GM12878 (cell line): ENCODE results near the gene SLC29A2. TPM values are rescaled to one million over a fixed set of nuclear protein-coding genes. Genes with fewer than 3 reads are reported as not detected.
A peak's percentile ranks its signal among the peaks of the same experiment; 100 is the strongest.

Experiments used
- CEBPB ChIP-seq, 2 experiments: fragments of 150-350 bp in 1 of 2; IDR thresholded peaks; 2 replicates each; pipeline ENCODE4 v1.6.1; 2012 to 2014; ENCODE audit warnings: low read depth in 2 of 2, low read length in 2 of 2, borderline replicate concordance in 1 of 2, inconsistent platforms in 1 of 2
- CHD2 ChIP-seq: IDR thresholded peaks from 2 replicates; pipeline ENCODE4 v1.6.1; 2011; ENCODE audit warnings: low read depth, low read length, improper control_type of control experiment, borderline replicate concordance
- CREM ChIP-seq: IDR thresholded peaks from 2 replicates; pipeline ENCODE4 v1.6.1; 2014; ENCODE audit warnings: antibody characterized with exemption, low read depth
- E4F1 ChIP-seq: fragments of 450-650 bp; IDR thresholded peaks from 2 replicates; pipeline ENCODE4 v1.6.1; 2018; ENCODE audit warnings: borderline replicate concordance, mild to moderate bottlenecking; ENCODE audit not compliant: partially characterized antibody
- EZH2 ChIP-seq: IDR thresholded peaks from 2 replicates; pipeline ENCODE4 v1.6.1; 2012; ENCODE audit warnings: low read depth, mild to moderate bottlenecking, control low read depth, inconsistent platforms, low read length, borderline replicate concordance; ENCODE audit not compliant: control insufficient read depth
- IRF3 ChIP-seq: fragments of 450-650 bp; IDR thresholded peaks from 2 replicates; pipeline ENCODE4 v1.6.1; 2014; ENCODE audit warnings: mild to moderate bottlenecking
- JUNB ChIP-seq: IDR thresholded peaks from 2 replicates; pipeline ENCODE4 v1.6.1; 2016; ENCODE audit warnings: antibody characterized with exemption, mild to moderate bottlenecking
- JUND ChIP-seq: IDR thresholded peaks from 2 replicates; pipeline ENCODE4 v1.6.1; 2012; ENCODE audit warnings: low read depth, mild to moderate bottlenecking, low read length, improper control_type of control experiment, moderate library complexity
- KDM1A ChIP-seq: fragments of 200-600 bp; sonication (generic); IDR thresholded peaks from 2 replicates; pipeline ENCODE4 v1.6.1; 2016; ENCODE audit warnings: borderline replicate concordance
- MTA2 ChIP-seq: fragments of 450-650 bp; IDR thresholded peaks from 2 replicates; pipeline ENCODE4 v1.6.1; 2016; ENCODE audit warnings: low read depth, mild to moderate bottlenecking, moderate library complexity
- MYB ChIP-seq: fragments of 150-350 bp; IDR thresholded peaks from 2 replicates; pipeline ENCODE4 v1.6.1; 2014; ENCODE audit warnings: mild to moderate bottlenecking, low read depth, low read length, borderline replicate concordance
- NFYA ChIP-seq: IDR thresholded peaks from 2 replicates; pipeline ENCODE4 v1.6.1; 2011; ENCODE audit warnings: low read depth, mild to moderate bottlenecking, low read length, improper control_type of control experiment, borderline replicate concordance
- NFYB ChIP-seq: IDR thresholded peaks from 2 replicates; pipeline ENCODE4 v1.6.1; 2011; ENCODE audit warnings: low read depth, mild to moderate bottlenecking, low read length, improper control_type of control experiment, moderate library complexity; ENCODE audit not compliant: insufficient read depth
- POLR2AphosphoS2 ChIP-seq: IDR thresholded peaks from 2 replicates; pipeline ENCODE4 v1.6.1; 2011; ENCODE audit warnings: low read depth, mild to moderate bottlenecking, low read length, improper control_type of control experiment, moderate library complexity
- POLR2AphosphoS5 ChIP-seq: IDR thresholded peaks from 2 replicates; pipeline ENCODE4 v1.6.1; 2011; ENCODE audit warnings: mild to moderate bottlenecking, low read length, inconsistent platforms
- SIX5 ChIP-seq: IDR thresholded peaks from 2 replicates; pipeline ENCODE4 v1.6.1; 2011; ENCODE audit warnings: mild to moderate bottlenecking, low read depth, low read length, moderate library complexity; ENCODE audit not compliant: severe bottlenecking
- SKIL ChIP-seq: fragments of 450-650 bp; IDR thresholded peaks from 2 replicates; pipeline ENCODE4 v1.6.1; 2017; ENCODE audit warnings: mild to moderate bottlenecking, low read depth, inconsistent platforms; ENCODE audit not compliant: poor library complexity, severe bottlenecking
- SREBF1 ChIP-seq: IDR thresholded peaks from 2 replicates; pipeline ENCODE4 v1.6.1; 2012; ENCODE audit warnings: mild to moderate bottlenecking, low read length
- USF1 ChIP-seq: IDR thresholded peaks from 2 replicates; pipeline ENCODE4 v1.6.1; 2011; ENCODE audit warnings: borderline replicate concordance, low read depth, mild to moderate bottlenecking, moderate library complexity, mixed read lengths, low read length; ENCODE audit not compliant: insufficient read depth; ENCODE audit errors: extremely low read length
- polyA plus RNA-seq, 11 experiments: library from polyadenylated mRNA; depleted of rRNA in 4 of 11; unstranded in 6 of 11; stranded (reverse) in 5 of 11; fragments of >200 nt; fragmentation: Nextera tagmentation in 4 of 11; fragmentation: Illumina TruSeq in 1 of 11; extraction: Ambion mirVana in 4 of 11; extraction: Trizol in 1 of 11; gene quantifications; 1 replicate in 1 of 11; 2 replicates in 10 of 11; pipeline versions ENCODE4 v1.2.1 to v1.2.3, GENCODE V29; 2011 to 2016; ENCODE audit warnings: inconsistent platforms in 2 of 11, missing spikeins in 2 of 11, low read depth in 1 of 11
- total RNA-seq, 4 experiments: library from RNA; depleted of rRNA in 3 of 4; stranded (reverse); fragments of >200 nt in 3 of 4; fragmentation: Illumina TruSeq in 1 of 4; extraction: Trizol in 1 of 4; gene quantifications; 2 replicates each; pipeline versions ENCODE4 v1.2.1 to v1.2.3, GENCODE V29; 2013 to 2021
- TF ChIP-seq, protein P1 (sequence below): fragments of 450-650 bp; IDR thresholded peaks from 2 replicates; pipeline ENCODE4 v1.6.1; 2018; ENCODE audit warnings: mild to moderate bottlenecking, low read depth, moderate library complexity; ENCODE audit not compliant: partially characterized antibody

Gene SLC29A2
- total and polyA plus RNA-seq, 10 of the 15 experiments (the other 5 are each of a cell fraction or from before 2014, with no cell fraction given) = 0.27 to 7.5 (median 2.2) TPM

DNA sequence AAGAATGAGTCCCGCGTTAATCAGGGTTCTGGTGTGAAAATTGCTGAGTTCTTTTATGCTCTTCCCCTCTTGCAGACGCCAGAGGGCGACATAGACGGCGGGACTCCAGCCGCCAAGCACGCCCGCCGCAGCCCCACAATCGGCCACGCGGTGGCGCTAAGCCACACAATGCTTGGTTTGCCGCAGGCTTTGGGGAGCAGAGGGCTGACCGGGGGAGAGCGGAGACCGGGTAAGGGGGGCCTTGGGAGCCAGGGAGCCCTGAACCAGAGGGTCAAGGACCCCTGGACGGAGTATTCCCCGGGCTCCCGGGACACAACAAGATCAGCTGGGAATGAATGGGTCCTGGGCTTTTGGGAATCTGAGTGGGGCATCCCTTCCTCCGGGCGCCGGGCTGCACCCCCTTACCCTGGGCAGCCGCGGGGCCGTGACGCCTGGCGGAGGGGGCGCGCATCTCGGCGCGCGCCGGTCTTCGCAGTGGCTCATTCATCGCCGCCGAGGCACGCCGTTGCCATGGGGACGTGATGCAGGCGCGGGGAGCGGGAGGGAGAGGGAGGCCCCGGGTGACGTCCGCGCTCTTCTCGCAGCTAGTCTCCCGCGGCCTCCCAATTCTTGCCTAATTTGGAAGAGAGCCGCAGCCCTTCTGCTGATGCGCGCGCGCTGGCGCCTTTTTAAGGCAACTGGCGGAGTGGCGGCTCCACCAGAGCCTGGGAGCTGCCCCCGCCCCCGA is 37.1 kb upstream of the SLC29A2 start (continued):
- TF ChIP-seq, protein P1, sequence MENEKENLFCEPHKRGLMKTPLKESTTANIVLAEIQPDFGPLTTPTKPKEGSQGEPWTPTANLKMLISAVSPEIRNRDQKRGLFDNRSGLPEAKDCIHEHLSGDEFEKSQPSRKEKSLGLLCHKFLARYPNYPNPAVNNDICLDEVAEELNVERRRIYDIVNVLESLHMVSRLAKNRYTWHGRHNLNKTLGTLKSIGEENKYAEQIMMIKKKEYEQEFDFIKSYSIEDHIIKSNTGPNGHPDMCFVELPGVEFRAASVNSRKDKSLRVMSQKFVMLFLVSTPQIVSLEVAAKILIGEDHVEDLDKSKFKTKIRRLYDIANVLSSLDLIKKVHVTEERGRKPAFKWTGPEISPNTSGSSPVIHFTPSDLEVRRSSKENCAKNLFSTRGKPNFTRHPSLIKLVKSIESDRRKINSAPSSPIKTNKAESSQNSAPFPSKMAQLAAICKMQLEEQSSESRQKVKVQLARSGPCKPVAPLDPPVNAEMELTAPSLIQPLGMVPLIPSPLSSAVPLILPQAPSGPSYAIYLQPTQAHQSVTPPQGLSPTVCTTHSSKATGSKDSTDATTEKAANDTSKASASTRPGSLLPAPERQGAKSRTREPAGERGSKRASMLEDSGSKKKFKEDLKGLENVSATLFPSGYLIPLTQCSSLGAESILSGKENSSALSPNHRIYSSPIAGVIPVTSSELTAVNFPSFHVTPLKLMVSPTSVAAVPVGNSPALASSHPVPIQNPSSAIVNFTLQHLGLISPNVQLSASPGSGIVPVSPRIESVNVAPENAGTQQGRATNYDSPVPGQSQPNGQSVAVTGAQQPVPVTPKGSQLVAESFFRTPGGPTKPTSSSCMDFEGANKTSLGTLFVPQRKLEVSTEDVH = no peak
- TF ChIP-seq SREBF1 = peak; percentile 33; the same call in 1 of the 2 replicates
- no peak for TF ChIP-seq JUND
- TF ChIP-seq CHD2 = 0 out of 2 replicates have a peak, but pooled peaks have one; percentile 22
- TF ChIP-seq POLR2AphosphoS5 = no peak
- no peak for TF ChIP-seq IRF3
- TF ChIP-seq KDM1A = no peak
- no peak for TF ChIP-seq NFYA
- no peak for TF ChIP-seq JUNB
- TF ChIP-seq CREM = no peak
- TF ChIP-seq CEBPB (IDR thresholded peaks at IDR 0.05; ENCODE audit: borderline replicate concordance in 1 of 2, low read depth in 2 of 2, low read length in 2 of 2) = no peak
- TF ChIP-seq NFYB = no peak
- TF ChIP-seq SIX5 = no peak
- no peak for TF ChIP-seq SKIL
- TF ChIP-seq MTA2 = no peak
- no peak for TF ChIP-seq MYB
- TF ChIP-seq POLR2AphosphoS2 = no peak
- no peak for TF ChIP-seq E4F1
- TF ChIP-seq USF1 = no peak
- TF ChIP-seq EZH2 = no peak
